SU-DHL-6 (cell line): Measurements from ENCODE around the gene MINK1.

Experiments
- H2AFZ ChIP-seq: fragments of 200-600 bp; sonication (generic); 2 replicates; pipeline ENCODE4 v1.6.1; 2014; ENCODE audit warnings: low read depth, mild to moderate bottlenecking, moderate library complexity, mixed read lengths, antibody characterized with exemption, low read length; ENCODE audit not compliant: severe bottlenecking
- H3F3A ChIP-seq: fragments of 200-600 bp; shearing (Covaris generic); 2 replicates; pipeline ENCODE4 v1.6.0; 2016; ENCODE audit warnings: antibody characterized with exemption, mild to moderate bottlenecking; ENCODE audit not compliant: insufficient read depth
- H3K27ac ChIP-seq: fragments of 200-600 bp; sonication (generic); 2 replicates; pipeline ENCODE4 v1.5.1; 2016; ENCODE audit warnings: low read depth, mild to moderate bottlenecking, low read length, moderate library complexity, mixed read lengths
- H3K27me3 ChIP-seq: fragments of 200-600 bp; sonication (generic), shearing (Covaris generic); 2 replicates; pipeline ENCODE4 v1.6.0; 2014; ENCODE audit warnings: mild to moderate bottlenecking, low read length
- H3K36me3 ChIP-seq: fragments of 200-600 bp; sonication (generic); 2 replicates; pipeline ENCODE4 v1.6.1; 2014; ENCODE audit warnings: mild to moderate bottlenecking, low read length, mixed read lengths
- H3K4me2 ChIP-seq: fragments of 300-600, 200-600 bp; shearing (Covaris generic), sonication (generic); 2 replicates; pipeline ENCODE4 v1.6.0; 2014; ENCODE audit warnings: low read length, low read depth, mild to moderate bottlenecking; ENCODE audit not compliant: poor library complexity, severe bottlenecking
- H3K4me3 ChIP-seq: fragments of 200-600 bp; sonication (generic); 2 replicates; pipeline ENCODE4 v1.5.1; 2014; ENCODE audit warnings: antibody characterized with exemption, low read length, mild to moderate bottlenecking, mixed read lengths; ENCODE audit not compliant: insufficient read depth, poor library complexity, severe bottlenecking
- H3K79me2 ChIP-seq: fragments of 200-600 bp; sonication (generic); 2 replicates; pipeline ENCODE4 v1.6.1; 2014; ENCODE audit warnings: mild to moderate bottlenecking, low read length, moderate library complexity; ENCODE audit not compliant: insufficient read depth
- H3K9ac ChIP-seq: fragments of 200-600 bp; sonication (generic); 2 replicates; pipeline ENCODE4 v1.7.0; 2014; ENCODE audit warnings: mild to moderate bottlenecking, low read length
- H3K9me2 ChIP-seq: fragments of 200-600 bp; sonication (generic); replicated peaks from 2 replicates; pipeline ENCODE4 v1.6.1; 2014; ENCODE audit warnings: low read length; ENCODE audit not compliant: insufficient read depth
- H3K9me3 ChIP-seq: fragments of 200-600 bp; sonication (generic); 2 replicates; pipeline ENCODE4 v1.6.1; 2014; ENCODE audit warnings: low read length, mixed read lengths; ENCODE audit not compliant: insufficient read depth
- H4K20me1 ChIP-seq: fragments of 200-600 bp; sonication (generic); 2 replicates; pipeline ENCODE4 v1.6.1; 2014; ENCODE audit warnings: low read depth, mild to moderate bottlenecking, antibody characterized with exemption, low read length, moderate library complexity, mixed read lengths
- EZH2phosphoT487 ChIP-seq: fragments of 200-600 bp; sonication (generic), shearing (Covaris generic); conservative IDR thresholded peaks from 2 replicates; pipeline ENCODE4 v1.6.1; 2018; ENCODE audit warnings: mild to moderate bottlenecking, antibody characterized with exemption, low read length, moderate library complexity, mixed read lengths
- TF ChIP-seq, protein P1 (sequence below): fragments of 200-600 bp; sonication (generic); IDR thresholded peaks from one replicate; pipeline ENCODE4 v1.5.1; 2017; ENCODE audit warnings: antibody characterized with exemption, mild to moderate bottlenecking, low read length, moderate library complexity; ENCODE audit not compliant: insufficient read depth, poor library complexity, severe bottlenecking

MINK1 gene

DNA sequence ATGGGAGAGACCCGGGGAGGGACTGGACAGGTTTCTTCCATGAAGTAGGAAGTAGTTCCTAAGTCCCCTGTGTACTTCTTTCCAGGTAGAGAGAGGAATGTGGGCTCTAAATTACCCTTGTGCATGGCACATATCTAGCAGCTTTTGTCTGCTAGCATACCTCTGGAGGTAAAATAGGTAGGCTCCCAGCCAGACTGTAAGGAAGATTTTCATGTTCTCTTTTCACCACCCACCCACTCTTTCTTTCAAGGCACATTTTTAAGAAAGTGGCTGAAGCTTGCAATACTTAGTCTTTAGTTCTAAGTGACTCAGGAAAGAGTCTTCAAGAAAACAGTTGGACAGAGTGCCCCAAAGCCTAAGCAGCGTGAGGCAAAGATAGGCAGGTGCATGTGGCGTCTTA is 9.2 kb downstream of the MINK1 start:
- no peaks in the 10 kb centered on the region for H3K9me2 ChIP-seq
- H2AFZ ChIP-seq = no peak overlapping the region
- H4K20me1 ChIP-seq = peaks cover 3% of the 10 kb centered on the region; the same call in 1 of the 2 replicates
- H3K36me3 ChIP-seq = no peaks in the 10 kb centered on the region
- no peak overlapping the region for H3K4me2 ChIP-seq
- no peaks in the 10 kb centered on the region for H3K9me3 ChIP-seq
- TF ChIP-seq EZH2phosphoT487 = no peak
- TF ChIP-seq, protein P1, sequence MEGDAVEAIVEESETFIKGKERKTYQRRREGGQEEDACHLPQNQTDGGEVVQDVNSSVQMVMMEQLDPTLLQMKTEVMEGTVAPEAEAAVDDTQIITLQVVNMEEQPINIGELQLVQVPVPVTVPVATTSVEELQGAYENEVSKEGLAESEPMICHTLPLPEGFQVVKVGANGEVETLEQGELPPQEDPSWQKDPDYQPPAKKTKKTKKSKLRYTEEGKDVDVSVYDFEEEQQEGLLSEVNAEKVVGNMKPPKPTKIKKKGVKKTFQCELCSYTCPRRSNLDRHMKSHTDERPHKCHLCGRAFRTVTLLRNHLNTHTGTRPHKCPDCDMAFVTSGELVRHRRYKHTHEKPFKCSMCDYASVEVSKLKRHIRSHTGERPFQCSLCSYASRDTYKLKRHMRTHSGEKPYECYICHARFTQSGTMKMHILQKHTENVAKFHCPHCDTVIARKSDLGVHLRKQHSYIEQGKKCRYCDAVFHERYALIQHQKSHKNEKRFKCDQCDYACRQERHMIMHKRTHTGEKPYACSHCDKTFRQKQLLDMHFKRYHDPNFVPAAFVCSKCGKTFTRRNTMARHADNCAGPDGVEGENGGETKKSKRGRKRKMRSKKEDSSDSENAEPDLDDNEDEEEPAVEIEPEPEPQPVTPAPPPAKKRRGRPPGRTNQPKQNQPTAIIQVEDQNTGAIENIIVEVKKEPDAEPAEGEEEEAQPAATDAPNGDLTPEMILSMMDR = no peak
- no peak overlapping the region for H3K9ac ChIP-seq
- H3K79me2 ChIP-seq = peaks cover 57% of the 10 kb centered on the region
- H3K27ac ChIP-seq = no peak overlapping the region
- no peaks in the 10 kb centered on the region for H3K27me3 ChIP-seq
- no peak overlapping the region for H3K4me3 ChIP-seq
- no peaks in the 10 kb centered on the region for H3F3A ChIP-seq

DNA sequence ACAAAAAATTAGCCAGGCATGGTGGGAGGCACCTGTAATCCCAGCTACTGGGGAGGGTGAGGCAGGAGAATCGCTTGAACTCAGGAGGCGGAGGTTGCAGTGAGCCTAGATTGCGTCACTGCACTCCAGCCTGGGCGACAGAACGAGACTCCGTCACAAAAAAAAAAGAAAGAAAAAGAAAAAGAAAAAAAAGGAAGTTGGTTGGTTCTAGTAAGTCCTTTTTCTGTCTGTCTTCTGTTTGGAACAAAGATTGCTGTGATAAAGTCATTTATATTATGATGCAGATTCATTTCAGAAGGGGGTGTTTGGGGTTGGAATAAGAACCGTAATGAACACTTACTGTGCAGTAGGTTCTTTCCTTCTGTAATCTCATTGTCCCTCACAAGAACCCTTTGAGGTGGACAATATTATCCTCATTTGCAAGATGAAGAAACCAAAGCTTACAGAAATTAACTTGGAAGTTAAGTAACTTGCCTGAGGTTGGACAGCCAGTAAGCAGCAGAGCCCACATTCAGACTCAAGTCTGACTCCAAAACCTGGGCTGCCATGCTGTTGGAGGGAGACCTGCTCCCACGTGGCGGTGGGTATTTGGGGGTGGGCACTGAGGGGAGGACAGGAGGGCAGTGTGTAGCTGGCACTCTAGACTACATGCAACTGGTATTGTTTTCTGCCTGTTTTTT is 10.3 kb downstream of the MINK1 start:
- H3K9ac ChIP-seq = no peak overlapping the region
- H3K36me3 ChIP-seq = no peaks in the 10 kb centered on the region
- H3K4me3 ChIP-seq = no peak overlapping the region
- TF ChIP-seq, protein P1 = no peak
- TF ChIP-seq EZH2phosphoT487 = no peak
- H4K20me1 ChIP-seq = peaks cover 3% of the 10 kb centered on the region; the same call in 1 of the 2 replicates
- H3K27ac ChIP-seq = no peak overlapping the region
- H3K9me2 ChIP-seq = no peaks in the 10 kb centered on the region
- peaks cover 57% of the 10 kb centered on the region for H3K79me2 ChIP-seq
- no peak overlapping the region for H2AFZ ChIP-seq
- H3K4me2 ChIP-seq = no peak overlapping the region
- H3K9me3 ChIP-seq = no peaks in the 10 kb centered on the region
- no peaks in the 10 kb centered on the region for H3K27me3 ChIP-seq
- no peaks in the 10 kb centered on the region for H3F3A ChIP-seq

DNA sequence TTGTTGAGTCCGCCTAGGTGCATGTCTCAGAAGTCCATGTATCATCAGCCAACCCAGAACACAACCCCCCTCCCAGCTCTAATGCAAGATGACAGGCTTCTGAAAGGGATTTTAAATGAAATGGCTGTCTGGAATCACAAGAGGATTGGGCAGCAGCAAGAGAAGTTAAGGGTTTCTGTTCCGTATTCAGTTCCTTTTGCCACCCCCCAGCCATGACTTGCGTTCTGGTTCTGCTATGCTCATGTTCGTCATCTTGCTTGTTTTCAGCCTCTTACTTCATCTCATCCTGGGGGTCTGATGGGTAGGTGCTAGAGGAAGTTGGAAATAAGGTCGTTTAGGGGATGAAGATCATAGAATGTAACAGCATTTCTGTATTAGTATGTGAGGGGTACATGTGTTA is 12.0 kb downstream of the MINK1 start:
- H3K27me3 ChIP-seq = no peaks in the 10 kb centered on the region
- H3K9me2 ChIP-seq = no peaks in the 10 kb centered on the region
- H2AFZ ChIP-seq = no peak overlapping the region
- H3K9me3 ChIP-seq = no peaks in the 10 kb centered on the region
- peaks cover 52% of the 10 kb centered on the region for H3K79me2 ChIP-seq
- no peaks in the 10 kb centered on the region for H3F3A ChIP-seq
- no peak overlapping the region for H3K4me3 ChIP-seq
- no peaks in the 10 kb centered on the region for H3K36me3 ChIP-seq
- peaks cover 2% of the 10 kb centered on the region; the same call in 1 of the 2 replicates for H4K20me1 ChIP-seq
- H3K4me2 ChIP-seq = no peak overlapping the region
- no peak overlapping the region for H3K27ac ChIP-seq
- TF ChIP-seq, protein P1 = no peak
- TF ChIP-seq EZH2phosphoT487 = no peak
- no peak overlapping the region for H3K9ac ChIP-seq
